Heart right ventricle (tissue), 16 donors: ENCODE data around the gene KANSL1. TPM values are rescaled to one million over a fixed set of nuclear protein-coding genes. Genes with fewer than 3 reads are reported as not detected.

Experiments
- ATAC-seq, 8 donors: fragments of 200-7000 bp; cut with Tn5 transposase; one replicate each; pipeline ENCODE4 v1.9.1; 2020; ENCODE audit warnings: mild to moderate bottlenecking in 8 of 8, moderate library complexity in 8 of 8, moderate number of reproducible peaks in 1 of 8
- DNase-seq, 2 donors: peaks; one replicate each; pipeline ENCODE4 v3.0.0-alpha.2; 2020
- H3K27ac ChIP-seq, 10 donors: fragments of 200-600 bp; sonication (generic) in 2 of 10; one replicate each; pipeline versions ENCODE4 v1.5.0 to v1.8.0; 2020 to 2022; ENCODE audit warnings: mild to moderate bottlenecking in 3 of 10
- H3K27me3 ChIP-seq, 7 donors: fragments of 200-600 bp; one replicate each; pipeline ENCODE4 v1.8.0; 2021 to 2022; ENCODE audit warnings: mild to moderate bottlenecking in 2 of 7
- H3K36me3 ChIP-seq, 9 donors: fragments of 200-600 bp; sonication (generic) in 1 of 9; one replicate each; pipeline versions ENCODE4 v1.5.0 to v1.8.0; 2020 to 2022; ENCODE audit warnings: mild to moderate bottlenecking in 2 of 9
- H3K4me1 ChIP-seq, 9 donors: fragments of 200-600 bp; sonication (generic) in 1 of 9; one replicate each; pipeline versions ENCODE4 v1.5.0 to v1.8.0; 2020 to 2022; ENCODE audit warnings: mild to moderate bottlenecking in 4 of 9
- H3K4me3 ChIP-seq, 10 donors: fragments of 200-600 bp; sonication (generic) in 2 of 10; one replicate each; pipeline versions ENCODE4 v1.5.0 to v1.8.0; 2020 to 2022; ENCODE audit warnings: mild to moderate bottlenecking in 7 of 10, moderate library complexity in 2 of 10
- H3K9me3 ChIP-seq, 11 donors: fragments of 200-600 bp in 10 of 11; sonication (generic) in 2 of 11; one replicate each; pipeline versions ENCODE4 v1.5.0 to v1.8.0; 2013 to 2022; ENCODE audit warnings: mild to moderate bottlenecking in 2 of 11, control low read depth in 1 of 11, moderate library complexity in 1 of 11
- CTCF ChIP-seq, 9 donors: fragments of 200-600 bp; sonication (generic) in 2 of 9; IDR thresholded peaks; one replicate each; pipeline versions ENCODE4 v1.5.0 to v1.8.0; 2021 to 2022; ENCODE audit warnings: antibody characterized with exemption in 9 of 9, mild to moderate bottlenecking in 5 of 9, moderate library complexity in 1 of 9
- WGBS, 2 donors: extraction: QIAGEN DNeasy Blood & Tissue Kit; methylation state at CpG; one replicate each; pipeline ENCODE4 v1.1.7; 2013; ENCODE audit warnings: inconsistent platforms in 1 of 2; 5-methylcytosine and 5-hydroxymethylcytosine counted together
- intact Hi-C, 10 donors: fragments of 100-400 bp; cut with DNase I; formaldehyde crosslinking; loops; one replicate each; pipeline versions ENCODE4 v1.11.1 to v1.14.2; 2022
- polyA plus RNA-seq, 2 donors: library from polyadenylated mRNA; stranded (reverse); fragments of 200-250 nt; gene quantifications; one replicate each; pipeline ENCODE4 v1.2.3, GENCODE V29; 2013
- total RNA-seq, 10 donors: library from RNA; stranded (reverse); fragmentation: NEBNext Ultra II Directional in 3 of 10; extraction: Animal tissue kit (Norgen Biotek cat#: 25700) in 3 of 10; gene quantifications; one replicate each; pipeline versions ENCODE4 v1.2.1 to v1.2.4, GENCODE V29; 2021 to 2023
- donor health status: Arrhythmogenic right ventricular cardiomyopathy.
- donor health status: ischemic (EF 13 %, LVEDD 7.1; RV severe dilation, severe dysfunction).
- donor health status: healthy with polysubstance abuse.
- donor health status: DM: no; HTN: yes; CAD: no.
- donor health status: DM: no; HTN: no; CAD: no.
- donor health status: ischemic (EF 25% LVEDD 6.9; RV normal size, moderate dysfunction).
- donor health status: ischemic (EF 25% LVEDD 5.7; RV mildly dilated, moderate dysfunction).
- donor health status: healthy.
- donor health status: DM: yes; HTN: yes; CAD: no.
- donor health status: Ischemic cardiomyopathy.
- donor health status: ischemic (EF 35%, LVEDD 5.7; RV mildly dilated, moderate dysfunction).
- donor health status: nonischemic (EF 11% LVEDD 7.7; RV severe dilation, severe dysfunction).
- donor health status: DM: yes; HTN: yes; CAD: no.
- donor health status: PGD.
- donor health status: ischemic (EF 29% LVEDD 5.4; RV normal size, mild dysfunction).
- donor health status: nonischemic (EF 23%, LVEDD 6.1; RV moderate dilation, normal function).

Gene KANSL1
- total and polyA plus RNA-seq, 12 donors, result 8.2 to 52.5 (median 41.1) TPM

- Histone ChIP-seq H3K27me3 (no peaks in the 10 kb centered on the region), H3K9me3 (no peaks in the 10 kb centered on the region), H3K4me1 (peaks cover 28 to 94% (median 89%) of the 10 kb centered on the region in 9 donors), H3K27ac (peak overlapping the region in 8 of 10 donors; percentile 0 to 52 (median 11)), H3K36me3 (peaks cover 0 to 8% (median 0%) of the 10 kb centered on the region in 9 donors), H3K4me3 (no peak overlapping the region)
- WGBS, 2 donors, result 26 to 33% methylated on average over 3 of the region's 3 CpGs
- intact Hi-C loops, result loop anchor here in 1 of 10 donors (5.0 kb wide), 1 partner anchor 35 kb away; the partner anchor contains the start of gene KANSL1
- TF ChIP-seq CTCF (IDR thresholded peaks at IDR 0.05), result no peak
- peak in 5 of 8 donors; percentile 27 to 56 (median 43) for ATAC-seq
- DNase-seq, result no peak
Observed at GRCh38 chr17:46157443-46158062, 35.7 kb downstream of the KANSL1 start.

GRCh38 chr17:46154151-46154816 is 38.9 kb downstream of the KANSL1 start:
- Histone ChIP-seq H3K9me3 (no peaks in the 10 kb centered on the region), H3K27me3 (no peaks in the 10 kb centered on the region), H3K27ac (peak overlapping the region in 5 of 10 donors; percentile 3 to 28 (median 11)), H3K36me3 (no peaks in the 10 kb centered on the region), H3K4me1 (peaks cover 32 to 100% (median 96%) of the 10 kb centered on the region in 9 donors), H3K4me3 (no peak overlapping the region)
- WGBS, 2 donors, result 60 to 62% methylated on average over 9 of the region's 9 CpGs
- DNase-seq (no peak), ATAC-seq (peak in 2 of 8 donors; percentile 27 to 29)
- no peak for TF ChIP-seq CTCF (IDR thresholded peaks at IDR 0.05)
- intact Hi-C loops, result loop anchor here in 1 of 10 donors (5.0 kb wide), 1 partner anchor 38 kb away; the partner anchor contains the start of gene KANSL1

GRCh38 chr17:46152423-46152822 is 40.8 kb downstream of the KANSL1 start:
- intact Hi-C loops, result loop anchor here in 1 of 10 donors (5.0 kb wide), 1 partner anchor 40 kb away; the partner anchor contains the start of gene KANSL1
- no peak for DNase-seq
- Histone ChIP-seq H3K4me1 (peaks cover 23 to 99% (median 87%) of the 10 kb centered on the region in 9 donors), H3K9me3 (no peaks in the 10 kb centered on the region), H3K36me3 (no peaks in the 10 kb centered on the region), H3K27me3 (no peaks in the 10 kb centered on the region), H3K27ac (no peak overlapping the region), H3K4me3 (no peak overlapping the region)
- ATAC-seq, result no peak
- 81 to 85% methylated on average over 2 of the region's 2 CpGs for WGBS, 2 donors
- no peak for TF ChIP-seq CTCF (IDR thresholded peaks at IDR 0.05)

- H3K27ac ChIP-seq, result no peak overlapping the region
- no peaks in the 10 kb centered on the region for H3K9me3 ChIP-seq
- H3K4me1 ChIP-seq, result peaks cover 16 to 99% (median 82%) of the 10 kb centered on the region in 9 donors
- intact Hi-C loops, result loop anchor here in 1 of 10 donors (5.0 kb wide), 1 partner anchor 41 kb away; the partner anchor contains the start of gene KANSL1
- no peaks in the 10 kb centered on the region for H3K36me3 ChIP-seq
- H3K27me3 ChIP-seq, result no peaks in the 10 kb centered on the region
- ATAC-seq (no peak), DNase-seq (no peak)
- no peak for TF ChIP-seq CTCF (IDR thresholded peaks at IDR 0.05)
- H3K4me3 ChIP-seq, result no peak overlapping the region
Observed at GRCh38 chr17:46151762-46152161, 41.5 kb downstream of the KANSL1 start.
